ENCODE measurements around the gene EYS. TPM values are rescaled to one million over a fixed set of nuclear protein-coding genes. Genes with fewer than 3 reads are reported as not detected.
"Not testable (repeated sequence)": the region's sequence is repeated elsewhere in the genome, so short reads cannot be mapped to it uniquely, and the experiment has no call there.

The EYS gene
- total RNA-seq, 1 experiment from 2014 or later = 0.13 TPM

GRCh38 chr6:63910863-63911551 lies 1796.0 kb downstream of the EYS start:
- DNase-seq (ENCODE audit: low spot score) = no peak

GRCh38 chr6:63904650-63905248 lies 1802.3 kb downstream of the EYS start:
- no peak for DNase-seq (ENCODE audit: low spot score)

GRCh38 chr6:63899550-63899949 lies 1807.5 kb downstream of the EYS start:
- DNase-seq (ENCODE audit: low spot score) = no peak

- DNase-seq (ENCODE audit: low spot score) = no peak
Measured at GRCh38 chr6:63897952-63898351, 1809.1 kb downstream of the EYS start.

- DNase-seq (ENCODE audit: low spot score) = no peak
Measured at GRCh38 chr6:63897459-63897858, 1809.6 kb downstream of the EYS start.

GRCh38 chr6:63888416-63888815 lies 1818.6 kb downstream of the EYS start:
- DNase-seq (ENCODE audit: low spot score) = no peak

- DNase-seq (ENCODE audit: low spot score) = not testable (repeated sequence)
Measured at GRCh38 chr6:63887804-63888203, 1819.2 kb downstream of the EYS start.

- DNase-seq (ENCODE audit: low spot score) = no peak
Measured at GRCh38 chr6:63887002-63887751, 1819.8 kb downstream of the EYS start.

- no peak for DNase-seq (ENCODE audit: low spot score)
Measured at GRCh38 chr6:63886341-63886740, 1820.7 kb downstream of the EYS start.

GRCh38 chr6:63883597-63883996 lies 1823.4 kb downstream of the EYS start:
- DNase-seq (ENCODE audit: low spot score) = no peak

- peak; percentile 21 for DNase-seq (ENCODE audit: low spot score)
Measured at GRCh38 chr6:63882208-63882607, 1824.8 kb downstream of the EYS start.

- no peak for DNase-seq (ENCODE audit: low spot score)
Measured at GRCh38 chr6:63881791-63882190, 1825.2 kb downstream of the EYS start.

GRCh38 chr6:63872233-63872632 lies 1834.8 kb downstream of the EYS start:
- DNase-seq (ENCODE audit: low spot score) = no peak

GRCh38 chr6:63868351-63868750 lies 1838.7 kb downstream of the EYS start:
- DNase-seq (ENCODE audit: low spot score) = no peak

- no peak for DNase-seq (ENCODE audit: low spot score)
Measured at GRCh38 chr6:63864671-63865318, 1842.2 kb downstream of the EYS start.

GRCh38 chr6:63864061-63864460 lies 1843.0 kb downstream of the EYS start:
- DNase-seq (ENCODE audit: low spot score) = no peak

GRCh38 chr6:63862486-63863198 lies 1844.4 kb downstream of the EYS start:
- DNase-seq (ENCODE audit: low spot score) = no peak

- DNase-seq (ENCODE audit: low spot score) = no peak
Measured at GRCh38 chr6:63859528-63859927, 1847.5 kb downstream of the EYS start.

GRCh38 chr6:63858691-63859090 lies 1848.3 kb downstream of the EYS start:
- no peak for DNase-seq (ENCODE audit: low spot score)

GRCh38 chr6:63856271-63856670 lies 1850.8 kb downstream of the EYS start:
- no peak for DNase-seq (ENCODE audit: low spot score)

- DNase-seq (ENCODE audit: low spot score) = no peak
Measured at GRCh38 chr6:63844287-63844686, 1862.7 kb downstream of the EYS start.

- no peak for DNase-seq (ENCODE audit: low spot score)
Measured at GRCh38 chr6:63839485-63839884, 1867.5 kb downstream of the EYS start.

All from HT-29 (cell line).